Lung (tissue), 12 donors: Measurements from ENCODE around the gene RCE1. TPM values are rescaled to one million over a fixed set of nuclear protein-coding genes. Genes with fewer than 3 reads are reported as not detected.

Experiments used
- ATAC-seq: fragments of 200-7000 bp; cut with Tn5 transposase; one replicate; pipeline ENCODE4 v1.9.1; 2020; ENCODE audit warnings: moderate number of reproducible peaks; ENCODE audit not compliant: insufficient read depth, low FRiP score
- DNase-seq, 3 donors: peaks; one replicate each; pipeline ENCODE4 v3.0.0-alpha.2; 2013 to 2017
- H3K27ac ChIP-seq, 2 donors: one replicate each; pipeline ENCODE4 v1.5.1; 2013; ENCODE audit warnings: mild to moderate bottlenecking in 2 of 2, moderate library complexity in 2 of 2, control low read depth in 1 of 2, inconsistent platforms in 1 of 2, low read depth in 1 of 2, low read length in 1 of 2
- H3K27me3 ChIP-seq, 3 donors: one replicate each; pipeline ENCODE4 v1.5.1; 2013; ENCODE audit warnings: low read length in 2 of 3; ENCODE audit not compliant: control insufficient read depth in 3 of 3, insufficient read depth in 3 of 3
- H3K36me3 ChIP-seq, 4 donors: one replicate each; pipeline ENCODE4 v1.5.1; 2013; ENCODE audit warnings: low read length in 4 of 4, mild to moderate bottlenecking in 1 of 4, moderate library complexity in 1 of 4; ENCODE audit not compliant: control insufficient read depth in 4 of 4, insufficient read depth in 4 of 4
- H3K4me1 ChIP-seq, 5 donors: one replicate each; pipeline ENCODE4 v1.5.1; 2013; ENCODE audit warnings: low read length in 5 of 5, mild to moderate bottlenecking in 2 of 5, moderate library complexity in 1 of 5; ENCODE audit not compliant: control insufficient read depth in 5 of 5, insufficient read depth in 5 of 5
- H3K4me3 ChIP-seq: one replicate; pipeline ENCODE4 v1.5.1; 2013; ENCODE audit warnings: mild to moderate bottlenecking, control low read depth, moderate library complexity
- H3K9ac ChIP-seq, 2 donors: one replicate each; pipeline ENCODE4 v1.5.1; 2013; ENCODE audit warnings: low read length in 2 of 2, control low read depth in 1 of 2; ENCODE audit not compliant: insufficient read depth in 1 of 2
- H3K9me3 ChIP-seq, 4 donors: one replicate each; pipeline ENCODE4 v1.5.1; 2013; ENCODE audit warnings: low read length in 3 of 4, mild to moderate bottlenecking in 1 of 4, moderate library complexity in 1 of 4; ENCODE audit not compliant: control insufficient read depth in 4 of 4, insufficient read depth in 3 of 4
- CTCF ChIP-seq: IDR thresholded peaks from 2 replicates; pipeline ENCODE4 v1.5.1; 2012; ENCODE audit warnings: mild to moderate bottlenecking; ENCODE audit errors: control extremely low read depth, extremely low read depth
- WGBS, 2 donors: extraction: QIAGEN DNeasy Blood & Tissue Kit; methylation state at CpG; one replicate each; pipeline ENCODE4 v1.1.7; 2013; 5-methylcytosine and 5-hydroxymethylcytosine counted together
- polyA plus RNA-seq, 2 donors: library from polyadenylated mRNA; stranded (reverse); fragments of 200-250 nt; gene quantifications; one replicate each; pipeline ENCODE4 v1.2.1, GENCODE V29; 2013
- total RNA-seq, 2 donors: library from RNA; depleted of rRNA in 1 of 2; stranded (reverse); fragments of >200 nt in 1 of 2; gene quantifications; one replicate each; pipeline ENCODE4 v1.2.1, GENCODE V29; 2014 to 2021
- donor health status: control.
- donor health status: control.
- donor health status: Bipolar disorder and iron deficiency.
- donor health status: healthy.
- donor health status: DM: yes; HTN: yes; CAD: no.

Gene RCE1
- total and polyA plus RNA-seq, 4 donors = 8.7 to 24.0 (median 21.2) TPM

DNA sequence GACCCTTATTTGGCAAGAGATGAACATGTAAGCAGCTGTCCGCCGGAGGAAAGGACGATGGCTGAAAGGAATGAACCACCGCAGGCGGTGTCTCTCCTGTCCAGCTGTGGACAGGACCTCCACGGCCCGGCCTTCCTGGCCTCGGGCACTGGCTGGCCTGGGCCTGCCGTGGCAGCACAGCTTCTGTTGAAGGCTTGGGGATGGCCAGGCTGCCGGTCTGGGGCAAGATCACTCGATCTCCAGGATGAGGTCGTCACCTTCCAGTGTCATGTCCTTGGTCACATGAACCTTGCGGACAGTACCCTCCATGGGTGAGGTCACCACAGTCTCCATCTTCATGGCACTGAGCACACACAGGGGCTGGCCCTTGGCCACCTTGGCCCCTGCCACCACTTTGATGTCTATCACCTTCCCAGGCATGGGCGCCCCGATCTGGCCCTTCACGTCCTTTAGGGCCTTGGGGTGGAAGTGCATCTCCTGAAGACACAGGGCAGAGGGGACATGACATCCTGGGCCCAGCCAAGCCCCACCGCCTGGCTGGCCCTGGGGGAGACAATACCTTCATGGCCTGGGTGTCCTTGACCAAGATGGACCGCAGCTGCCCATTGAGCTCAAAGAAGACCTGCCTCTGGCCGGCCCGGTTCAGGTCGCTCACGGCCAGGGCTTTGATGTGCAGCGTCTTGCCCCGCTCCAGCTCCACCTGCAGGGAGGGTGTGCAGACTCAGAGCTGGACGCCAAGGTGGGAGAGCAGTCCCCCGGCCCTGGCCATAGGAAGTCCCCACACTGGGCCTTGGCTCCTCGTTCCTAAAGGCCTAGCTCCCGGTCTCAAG, 5.6 kb downstream of the RCE1 start:
- no peak overlapping the region for H3K27ac ChIP-seq
- H3K9me3 ChIP-seq = no peaks in the 10 kb centered on the region
- no peak for ATAC-seq
- H3K4me3 ChIP-seq = no peak overlapping the region
- peaks cover 0 to 9% (median 6%) of the 10 kb centered on the region in 5 donors for H3K4me1 ChIP-seq
- H3K36me3 ChIP-seq = peaks cover 2 to 29% (median 8%) of the 10 kb centered on the region in 4 donors
- TF ChIP-seq CTCF = no peak
- H3K9ac ChIP-seq = no peak overlapping the region
- DNase-seq = no peak
- H3K27me3 ChIP-seq = no peaks in the 10 kb centered on the region
- 90 to 94% methylated on average over 27 to 28 of the region's 28 CpGs for WGBS, 2 donors

DNA sequence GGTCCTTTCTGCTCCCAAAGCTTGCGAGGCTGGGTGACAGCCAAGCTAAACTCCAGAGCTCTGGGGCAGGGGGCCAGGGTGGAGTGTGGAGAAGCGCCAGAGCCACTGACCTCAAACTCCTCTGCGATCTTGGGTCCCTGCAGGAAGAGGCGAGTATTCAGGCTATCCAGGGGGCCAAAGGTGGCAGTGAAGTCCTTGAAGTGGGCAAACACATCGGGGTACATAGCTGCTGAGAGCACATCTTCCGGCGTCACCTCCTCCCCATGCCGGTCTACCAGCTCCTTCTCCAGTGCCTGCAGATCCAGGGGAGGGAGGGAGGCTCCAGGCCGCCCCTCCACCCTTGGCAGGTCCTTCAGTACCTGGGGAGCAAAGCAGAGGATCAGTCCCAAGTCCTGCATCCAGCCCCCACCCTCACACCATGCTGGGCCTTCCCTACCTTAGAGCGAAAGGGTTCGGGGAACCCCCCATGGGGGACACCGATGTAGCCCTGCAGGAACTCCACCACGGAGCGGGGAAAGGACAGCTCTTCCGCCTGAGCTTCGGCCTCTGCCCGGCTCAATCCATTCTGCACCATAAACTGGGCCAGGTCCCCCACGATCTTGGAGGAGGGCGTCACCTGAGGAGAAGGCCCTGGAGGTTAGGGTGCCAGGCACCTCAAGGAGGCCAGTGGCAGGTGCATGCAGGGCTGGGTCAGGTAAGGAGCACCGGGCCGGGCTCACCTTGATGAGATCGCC, 6.4 kb downstream of the RCE1 start:
- 92 to 94% methylated on average over 22 of the region's 22 CpGs for WGBS, 2 donors
- Histone ChIP-seq H3K4me3 (no peak overlapping the region), H3K9me3 (no peaks in the 10 kb centered on the region), H3K36me3 (peaks cover 2 to 29% (median 6%) of the 10 kb centered on the region in 4 donors), H3K27me3 (no peaks in the 10 kb centered on the region), H3K27ac (no peak overlapping the region), H3K9ac (no peak overlapping the region), H3K4me1 (peaks cover 0 to 1% (median 0%) of the 10 kb centered on the region in 5 donors)
- ATAC-seq = no peak
- TF ChIP-seq CTCF = no peak
- DNase-seq = no peak

GRCh38 chr11:66850235-66850587, 7.0 kb downstream of the RCE1 start:
- Histone ChIP-seq H3K27me3 (no peaks in the 10 kb centered on the region), H3K36me3 (peaks cover 2 to 27% (median 4%) of the 10 kb centered on the region in 4 donors), H3K27ac (no peak overlapping the region), H3K4me1 (no peaks in the 10 kb centered on the region), H3K9me3 (no peaks in the 10 kb centered on the region), H3K4me3 (no peak overlapping the region), H3K9ac (no peak overlapping the region)
- 93 to 97% methylated on average over 10 of the region's 10 CpGs for WGBS, 2 donors
- ATAC-seq = no peak
- DNase-seq = no peak
- no peak for TF ChIP-seq CTCF
